ENCODE measurements around the gene MRRF. TPM values are rescaled to one million over a fixed set of nuclear protein-coding genes. Genes with fewer than 3 reads are reported as not detected.
A peak's percentile ranks its signal among the peaks of the same experiment; 100 is the strongest.

The MRRF gene, protein sequence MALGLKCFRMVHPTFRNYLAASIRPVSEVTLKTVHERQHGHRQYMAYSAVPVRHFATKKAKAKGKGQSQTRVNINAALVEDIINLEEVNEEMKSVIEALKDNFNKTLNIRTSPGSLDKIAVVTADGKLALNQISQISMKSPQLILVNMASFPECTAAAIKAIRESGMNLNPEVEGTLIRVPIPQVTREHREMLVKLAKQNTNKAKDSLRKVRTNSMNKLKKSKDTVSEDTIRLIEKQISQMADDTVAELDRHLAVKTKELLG
- 41.2 and 51.4 TPM in 2 replicates for total RNA-seq (ENCODE audit: low replicate concordance)
- long read RNA-seq, full-length matches to known transcripts, result 96 of 153 reads
- long read RNA-seq, partial matches to known transcripts, result 21 of 153 reads
- long read RNA-seq, other reads (novel, unspliced or antisense), result 36 of 153 reads

DNA sequence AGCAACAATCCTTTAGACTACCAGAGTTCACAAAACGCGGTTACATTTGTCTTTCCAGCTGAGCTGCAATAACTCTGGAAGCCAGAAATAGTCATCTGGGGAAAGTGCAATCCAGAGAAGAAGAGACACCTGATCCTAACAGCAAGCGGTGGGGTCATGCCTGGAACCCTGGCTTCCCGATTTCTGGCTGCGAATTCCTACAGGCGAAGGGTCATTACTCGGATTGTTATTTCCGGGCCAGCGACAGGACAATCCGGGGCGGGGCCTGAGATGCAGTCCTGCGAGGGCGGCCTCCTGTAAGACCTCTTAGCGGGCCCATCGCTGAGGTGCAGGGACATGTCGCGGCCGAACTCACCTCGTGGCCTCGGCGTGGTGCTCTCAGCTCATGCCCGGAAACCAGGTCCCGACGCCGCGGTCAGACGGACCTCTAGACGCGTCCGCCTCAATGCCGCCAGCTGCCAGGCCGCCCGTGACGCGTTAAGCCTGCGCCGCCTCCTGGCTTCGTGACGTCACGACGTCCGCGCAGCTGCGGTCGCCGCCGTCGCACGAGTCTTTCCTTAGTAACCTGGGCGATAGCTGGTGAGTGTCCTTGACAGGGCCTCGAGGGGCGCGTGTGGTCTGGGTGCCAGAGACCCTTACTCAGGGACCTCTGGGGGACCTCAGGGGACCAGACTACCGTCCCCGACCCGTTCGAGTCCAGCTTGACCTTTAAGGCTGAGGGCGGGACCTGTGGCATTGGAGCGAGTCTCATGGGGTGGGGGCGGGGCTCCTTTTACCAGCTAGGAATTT, at the start of gene MRRF, which contains the start of gene RBM18:
MRRF (plus strand) TSS at position 523 of the 789 bp plus-strand sequence. CDS start 6,010 bp downstream, outside the sequence.
RBM18 (minus strand) TSS at position 481 of the 789 bp plus-strand sequence. CDS start 3,348 bp downstream, outside the sequence.
- H3K27me3 Mint-ChIP-seq, result no peaks in the 10 kb centered on the region
- no peaks in the 10 kb centered on the region for H3K9me3 Mint-ChIP-seq
- peaks cover 13% of the 10 kb centered on the region for H3K36me3 Mint-ChIP-seq
- DNase-seq (ENCODE audit: extremely low spot score, unreplicated experiment), result peak; percentile 94
- H3K4me1 Mint-ChIP-seq (ENCODE audit: unreplicated experiment), result peaks cover 29% of the 10 kb centered on the region
- H3K4me3 Mint-ChIP-seq, result peak within 1 kb of the TSS; percentile 94
- H3K27ac Mint-ChIP-seq, result peak within 1 kb of the TSS; percentile 99
- TF ChIP-seq, protein P1, sequence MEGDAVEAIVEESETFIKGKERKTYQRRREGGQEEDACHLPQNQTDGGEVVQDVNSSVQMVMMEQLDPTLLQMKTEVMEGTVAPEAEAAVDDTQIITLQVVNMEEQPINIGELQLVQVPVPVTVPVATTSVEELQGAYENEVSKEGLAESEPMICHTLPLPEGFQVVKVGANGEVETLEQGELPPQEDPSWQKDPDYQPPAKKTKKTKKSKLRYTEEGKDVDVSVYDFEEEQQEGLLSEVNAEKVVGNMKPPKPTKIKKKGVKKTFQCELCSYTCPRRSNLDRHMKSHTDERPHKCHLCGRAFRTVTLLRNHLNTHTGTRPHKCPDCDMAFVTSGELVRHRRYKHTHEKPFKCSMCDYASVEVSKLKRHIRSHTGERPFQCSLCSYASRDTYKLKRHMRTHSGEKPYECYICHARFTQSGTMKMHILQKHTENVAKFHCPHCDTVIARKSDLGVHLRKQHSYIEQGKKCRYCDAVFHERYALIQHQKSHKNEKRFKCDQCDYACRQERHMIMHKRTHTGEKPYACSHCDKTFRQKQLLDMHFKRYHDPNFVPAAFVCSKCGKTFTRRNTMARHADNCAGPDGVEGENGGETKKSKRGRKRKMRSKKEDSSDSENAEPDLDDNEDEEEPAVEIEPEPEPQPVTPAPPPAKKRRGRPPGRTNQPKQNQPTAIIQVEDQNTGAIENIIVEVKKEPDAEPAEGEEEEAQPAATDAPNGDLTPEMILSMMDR (conservative IDR thresholded peaks at IDR 0.05), result no peak

DNA sequence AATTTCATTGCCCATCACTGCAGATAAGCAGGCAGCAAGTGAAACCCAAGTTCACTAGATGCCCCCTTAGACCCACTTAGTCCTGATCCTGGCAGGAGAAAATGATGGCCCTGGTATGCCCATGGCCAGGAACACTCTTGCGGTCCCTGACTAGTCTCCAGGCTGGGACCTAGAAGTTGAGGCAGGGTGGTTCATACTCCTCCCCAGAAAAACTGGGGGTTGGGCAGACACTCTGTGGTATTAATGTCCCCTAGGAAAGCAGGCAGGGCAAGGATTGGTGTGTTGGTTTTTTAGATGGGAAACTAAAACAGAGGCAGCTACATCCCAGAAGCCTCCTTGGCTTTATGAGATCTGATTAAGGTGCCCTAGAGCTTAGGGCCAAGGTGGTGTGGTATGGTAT, 49.0 kb upstream of the MRRF start:
- Mint-ChIP-seq H3K27ac (no peak overlapping the region), H3K36me3 (peaks cover 3% of the 10 kb centered on the region), H3K4me3 (peak overlapping the region; percentile 29)

DNA sequence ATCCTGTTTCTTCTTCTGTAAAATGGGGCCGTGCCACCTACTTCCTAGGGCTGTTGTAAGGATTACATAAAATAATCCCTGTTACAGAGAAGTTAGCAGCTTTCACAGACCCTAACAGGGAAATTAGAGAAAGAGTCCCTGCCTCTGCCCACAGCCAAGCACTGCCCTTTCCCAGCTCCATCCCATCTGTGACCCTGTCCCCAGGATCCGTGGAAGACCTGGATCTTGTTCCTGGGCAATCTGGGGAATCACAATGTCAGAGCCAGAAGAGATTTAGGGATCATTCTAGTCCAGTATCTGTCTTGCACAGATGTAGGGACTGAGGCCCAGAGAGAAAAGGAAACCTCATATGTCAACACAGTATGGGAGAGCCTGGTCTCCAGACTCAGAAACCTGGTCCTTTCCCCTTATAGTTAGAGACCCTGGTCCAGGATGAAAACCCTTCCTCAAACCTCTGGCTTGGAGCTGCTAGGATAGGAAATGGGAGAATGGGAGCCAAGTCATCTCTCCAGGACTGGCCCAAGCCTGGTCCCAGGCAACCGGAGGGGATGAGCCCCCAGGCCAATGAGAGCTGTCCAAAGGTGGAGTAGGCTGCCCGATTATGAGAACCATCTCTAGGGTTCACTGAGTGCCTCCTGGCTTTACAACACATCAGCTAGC, 48.4 kb upstream of the MRRF start:
- Mint-ChIP-seq H3K9me3 (no peaks in the 10 kb centered on the region), H3K27me3 (peaks cover 91% of the 10 kb centered on the region), H3K4me3 (peak overlapping the region; percentile 29), H3K27ac (no peak overlapping the region), H3K36me3 (peaks cover 3% of the 10 kb centered on the region), H3K4me1 (ENCODE audit: unreplicated experiment) (peaks cover 27% of the 10 kb centered on the region)
- no peak for DNase-seq (ENCODE audit: extremely low spot score, unreplicated experiment)
- TF ChIP-seq, protein P1 (conservative IDR thresholded peaks at IDR 0.05), result no peak

More for the DNA sequence above, 49.0 kb upstream of the MRRF start:
- TF ChIP-seq, protein P1 (conservative IDR thresholded peaks at IDR 0.05), result no peak
- Mint-ChIP-seq H3K9me3 (no peaks in the 10 kb centered on the region), H3K4me1 (ENCODE audit: unreplicated experiment) (peaks cover 27% of the 10 kb centered on the region), H3K27me3 (peaks cover 92% of the 10 kb centered on the region)
- no peak for DNase-seq (ENCODE audit: extremely low spot score, unreplicated experiment)

DNA sequence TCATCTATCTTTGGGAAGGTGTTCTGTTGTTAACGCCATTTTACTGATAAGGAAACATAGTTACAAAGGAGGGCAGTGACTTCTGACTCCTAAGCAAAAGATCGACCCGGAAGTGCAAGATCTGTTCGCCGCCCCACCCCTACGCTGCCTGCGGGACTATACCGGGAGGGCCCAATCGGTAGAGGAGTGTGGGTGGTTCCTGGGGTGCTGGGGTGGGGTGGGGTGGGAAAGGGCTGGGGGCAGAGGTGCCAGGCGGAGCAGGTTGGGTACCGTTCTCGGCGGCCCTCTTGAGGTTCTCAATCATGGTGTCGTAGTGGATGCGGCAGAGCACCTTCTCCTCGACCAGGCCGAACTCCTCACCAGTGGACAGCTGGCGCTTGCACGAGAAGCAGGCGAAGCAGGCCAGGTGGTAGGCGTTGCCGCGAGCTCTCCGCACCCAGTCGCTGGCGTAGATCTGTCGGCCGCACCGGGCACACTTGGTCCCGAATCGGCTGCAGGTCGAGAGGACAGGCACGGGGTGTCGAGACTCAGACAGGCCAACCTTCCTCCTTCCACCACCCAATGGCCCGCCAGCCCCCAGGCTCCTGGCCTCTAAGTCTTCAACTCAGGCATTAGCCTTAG, 47.8 kb upstream of the MRRF start:
- H3K27ac Mint-ChIP-seq, result no peak overlapping the region
- H3K27me3 Mint-ChIP-seq, result peaks cover 91% of the 10 kb centered on the region
- TF ChIP-seq, protein P1 (conservative IDR thresholded peaks at IDR 0.05), result no peak
- no peak for DNase-seq (ENCODE audit: extremely low spot score, unreplicated experiment)
- no peaks in the 10 kb centered on the region for H3K9me3 Mint-ChIP-seq
- no peak overlapping the region for H3K4me3 Mint-ChIP-seq
- peaks cover 3% of the 10 kb centered on the region for H3K36me3 Mint-ChIP-seq
- peaks cover 29% of the 10 kb centered on the region for H3K4me1 Mint-ChIP-seq (ENCODE audit: unreplicated experiment)

DNA sequence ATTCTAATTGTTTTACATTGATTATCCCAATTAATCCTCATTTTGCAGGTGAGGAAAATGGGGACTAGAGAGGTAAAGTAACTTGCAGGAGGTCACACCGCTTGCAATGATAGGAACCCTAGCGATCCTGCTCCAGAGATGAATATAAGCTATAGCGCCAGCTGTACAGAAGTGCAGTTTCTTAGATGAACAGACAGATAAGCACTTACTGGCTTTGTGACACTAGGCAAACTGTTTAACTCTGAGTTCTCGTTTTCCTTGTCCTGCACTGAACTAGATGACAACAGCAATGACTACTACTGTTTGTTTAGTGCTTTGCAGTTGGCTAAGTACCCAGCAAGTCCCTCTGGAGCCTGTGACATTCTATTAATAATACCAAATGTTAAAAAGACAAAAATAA, 47.0 kb upstream of the MRRF start:
- Mint-ChIP-seq H3K4me1 (ENCODE audit: unreplicated experiment) (peaks cover 36% of the 10 kb centered on the region), H3K27me3 (peaks cover 91% of the 10 kb centered on the region), H3K27ac (no peak overlapping the region), H3K4me3 (no peak overlapping the region), H3K9me3 (no peaks in the 10 kb centered on the region), H3K36me3 (peaks cover 3% of the 10 kb centered on the region)
- no peak for DNase-seq (ENCODE audit: extremely low spot score, unreplicated experiment)
- TF ChIP-seq, protein P1 (conservative IDR thresholded peaks at IDR 0.05), result no peak

Measured in type B pancreatic cell (in vitro differentiated cells).